Measurements from ENCODE around the gene CD22. TPM values are rescaled to one million over a fixed set of nuclear protein-coding genes. Genes with fewer than 3 reads are reported as not detected.

Gene CD22
- total RNA-seq, 1 donor = 50.4 TPM

GRCh38 chr19:35337097-35337983 lies 8.4 kb downstream of the CD22 start:
- peaks cover 24% of the 10 kb centered on the region for H3K4me1 ChIP-seq (ENCODE audit: insufficient read depth, low read length)
- H3K4me3 ChIP-seq (ENCODE audit: low read length) = no peak overlapping the region
- no peaks in the 10 kb centered on the region for H3K27me3 ChIP-seq (ENCODE audit: insufficient read depth, low read length)
- no peaks in the 10 kb centered on the region for H3K9me3 ChIP-seq (ENCODE audit: low read depth, low read length)

GRCh38 chr19:35337984-35338296 lies 9.0 kb downstream of the CD22 start:
- Histone ChIP-seq H3K9me3 (ENCODE audit: low read depth, low read length) (no peaks in the 10 kb centered on the region), H3K4me1 (ENCODE audit: insufficient read depth, low read length) (peaks cover 21% of the 10 kb centered on the region), H3K27me3 (ENCODE audit: insufficient read depth, low read length) (no peaks in the 10 kb centered on the region), H3K4me3 (ENCODE audit: low read length) (no peak overlapping the region)

- Histone ChIP-seq H3K4me3 (ENCODE audit: low read length) (no peak overlapping the region), H3K4me1 (ENCODE audit: insufficient read depth, low read length) (peaks cover 6% of the 10 kb centered on the region), H3K27me3 (ENCODE audit: insufficient read depth, low read length) (no peaks in the 10 kb centered on the region), H3K9me3 (ENCODE audit: low read depth, low read length) (no peaks in the 10 kb centered on the region)
Observed at GRCh38 chr19:35340431-35340830, 11.4 kb downstream of the CD22 start.

GRCh38 chr19:35341006-35341405 lies 12.0 kb downstream of the CD22 start:
- no peaks in the 10 kb centered on the region for H3K27me3 ChIP-seq (ENCODE audit: insufficient read depth, low read length)
- H3K4me1 ChIP-seq (ENCODE audit: insufficient read depth, low read length) = peaks cover 12% of the 10 kb centered on the region
- H3K9me3 ChIP-seq (ENCODE audit: low read depth, low read length) = no peaks in the 10 kb centered on the region
- no peak overlapping the region for H3K4me3 ChIP-seq (ENCODE audit: low read length)

GRCh38 chr19:35341565-35342225 lies 12.7 kb downstream of the CD22 start:
- Histone ChIP-seq H3K4me1 (ENCODE audit: insufficient read depth, low read length) (peaks cover 19% of the 10 kb centered on the region), H3K9me3 (ENCODE audit: low read depth, low read length) (no peaks in the 10 kb centered on the region), H3K4me3 (ENCODE audit: low read length) (no peak overlapping the region), H3K27me3 (ENCODE audit: insufficient read depth, low read length) (no peaks in the 10 kb centered on the region)

- Histone ChIP-seq H3K4me3 (ENCODE audit: low read length) (no peak overlapping the region), H3K27me3 (ENCODE audit: insufficient read depth, low read length) (no peaks in the 10 kb centered on the region), H3K9me3 (ENCODE audit: low read depth, low read length) (no peaks in the 10 kb centered on the region), H3K4me1 (ENCODE audit: insufficient read depth, low read length) (peaks cover 22% of the 10 kb centered on the region)
Observed at GRCh38 chr19:35342430-35342829, 13.4 kb downstream of the CD22 start.

- H3K4me3 ChIP-seq (ENCODE audit: low read length) = no peak overlapping the region
- H3K9me3 ChIP-seq (ENCODE audit: low read depth, low read length) = no peaks in the 10 kb centered on the region
- H3K4me1 ChIP-seq (ENCODE audit: insufficient read depth, low read length) = peaks cover 39% of the 10 kb centered on the region
- no peaks in the 10 kb centered on the region for H3K27me3 ChIP-seq (ENCODE audit: insufficient read depth, low read length)
Observed at GRCh38 chr19:35344511-35345031, 15.6 kb downstream of the CD22 start.

GRCh38 chr19:35345671-35346111 lies 16.7 kb downstream of the CD22 start:
- peaks cover 39% of the 10 kb centered on the region for H3K4me1 ChIP-seq (ENCODE audit: insufficient read depth, low read length)

GRCh38 chr19:35346193-35347052 lies 17.4 kb downstream of the CD22 start:
- Histone ChIP-seq H3K4me3 (ENCODE audit: low read length) (no peak overlapping the region), H3K4me1 (ENCODE audit: insufficient read depth, low read length) (peaks cover 39% of the 10 kb centered on the region)

More at GRCh38 chr19:35345671-35346111, 16.7 kb downstream of the CD22 start:
- Histone ChIP-seq H3K4me3 (ENCODE audit: low read length) (no peak overlapping the region), H3K9me3 (ENCODE audit: low read depth, low read length) (no peaks in the 10 kb centered on the region), H3K27me3 (ENCODE audit: insufficient read depth, low read length) (no peaks in the 10 kb centered on the region)

GRCh38 chr19:35347171-35347929 lies 18.4 kb downstream of the CD22 start, which contains the start of gene FFAR1:
FFAR1 (plus strand) TSS chr19:35347902; CDS start chr19:35351552, 3,650 bp downstream.
- Histone ChIP-seq H3K4me3 (ENCODE audit: low read length) (no peak within 1 kb of the TSS), H3K4me1 (ENCODE audit: insufficient read depth, low read length) (peaks cover 39% of the 10 kb centered on the region), H3K9me3 (ENCODE audit: low read depth, low read length) (no peaks in the 10 kb centered on the region), H3K27me3 (ENCODE audit: insufficient read depth, low read length) (no peaks in the 10 kb centered on the region)

More at GRCh38 chr19:35346193-35347052, 17.4 kb downstream of the CD22 start:
- H3K27me3 ChIP-seq (ENCODE audit: insufficient read depth, low read length) = no peaks in the 10 kb centered on the region
- H3K9me3 ChIP-seq (ENCODE audit: low read depth, low read length) = no peaks in the 10 kb centered on the region

- Histone ChIP-seq H3K4me3 (ENCODE audit: low read length) (no peak overlapping the region), H3K9me3 (ENCODE audit: low read depth, low read length) (no peaks in the 10 kb centered on the region), H3K27me3 (ENCODE audit: insufficient read depth, low read length) (no peaks in the 10 kb centered on the region), H3K4me1 (ENCODE audit: insufficient read depth, low read length) (peaks cover 44% of the 10 kb centered on the region)
Observed at GRCh38 chr19:35347930-35348298, 18.9 kb downstream of the CD22 start.

GRCh38 chr19:35348911-35349611 lies 20.1 kb downstream of the CD22 start:
- no peaks in the 10 kb centered on the region for H3K27me3 ChIP-seq (ENCODE audit: insufficient read depth, low read length)
- peaks cover 49% of the 10 kb centered on the region for H3K4me1 ChIP-seq (ENCODE audit: insufficient read depth, low read length)
- H3K4me3 ChIP-seq (ENCODE audit: low read length) = no peak overlapping the region
- no peaks in the 10 kb centered on the region for H3K9me3 ChIP-seq (ENCODE audit: low read depth, low read length)

GRCh38 chr19:35349614-35350521 lies 20.9 kb downstream of the CD22 start:
- peaks cover 49% of the 10 kb centered on the region for H3K4me1 ChIP-seq (ENCODE audit: insufficient read depth, low read length)
- H3K9me3 ChIP-seq (ENCODE audit: low read depth, low read length) = no peaks in the 10 kb centered on the region
- H3K4me3 ChIP-seq (ENCODE audit: low read length) = no peak overlapping the region
- no peaks in the 10 kb centered on the region for H3K27me3 ChIP-seq (ENCODE audit: insufficient read depth, low read length)

All from mononuclear cell (primary cell).